GM19395 (cell line): Measurements from ENCODE around the gene INPP5E.
"Not testable (repeated sequence)": the region's sequence is repeated elsewhere in the genome, so short reads cannot be mapped to it uniquely, and the experiment has no call there.

Source experiments
- ATAC-seq: cut with Tn5 transposase; IDR thresholded peaks from one replicate; pipeline ENCODE4 v1.9.1; 2021; ENCODE audit warnings: mild to moderate bottlenecking, moderate library complexity; ENCODE audit not compliant: unreplicated experiment

Gene INPP5E

DNA sequence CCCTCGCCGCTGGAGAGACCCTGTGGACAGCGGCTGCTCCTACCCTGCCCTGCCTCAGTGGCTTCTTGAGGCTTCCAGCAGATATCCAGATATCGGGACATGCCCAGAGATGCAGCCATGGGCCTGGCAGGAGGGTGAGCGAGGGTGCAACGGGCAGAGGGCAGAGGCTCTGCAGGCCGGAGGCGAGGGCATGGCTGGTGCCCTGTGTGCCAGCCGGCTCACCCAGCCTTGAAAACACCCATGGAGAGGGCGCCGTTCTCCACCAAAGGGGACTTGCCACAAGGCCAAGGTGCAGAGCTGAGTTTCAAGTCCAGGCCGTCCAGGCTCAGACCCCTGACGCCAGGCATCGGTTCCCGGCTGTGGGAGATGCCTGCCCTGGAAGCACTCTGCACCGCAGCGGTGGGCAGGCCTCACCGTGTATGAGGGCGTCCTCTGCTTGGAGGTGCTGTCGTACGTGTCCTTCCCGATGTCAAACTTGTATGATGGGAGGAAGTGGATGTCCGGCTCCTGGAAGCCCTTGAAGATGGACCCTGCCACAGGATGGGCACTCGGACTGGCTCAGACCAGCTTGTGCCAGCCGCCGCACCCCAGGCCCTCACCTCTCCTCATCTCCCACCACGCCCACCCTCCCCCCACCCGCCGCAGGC is 8.9 kb downstream of the INPP5E start:
- ATAC-seq, result no peak

DNA sequence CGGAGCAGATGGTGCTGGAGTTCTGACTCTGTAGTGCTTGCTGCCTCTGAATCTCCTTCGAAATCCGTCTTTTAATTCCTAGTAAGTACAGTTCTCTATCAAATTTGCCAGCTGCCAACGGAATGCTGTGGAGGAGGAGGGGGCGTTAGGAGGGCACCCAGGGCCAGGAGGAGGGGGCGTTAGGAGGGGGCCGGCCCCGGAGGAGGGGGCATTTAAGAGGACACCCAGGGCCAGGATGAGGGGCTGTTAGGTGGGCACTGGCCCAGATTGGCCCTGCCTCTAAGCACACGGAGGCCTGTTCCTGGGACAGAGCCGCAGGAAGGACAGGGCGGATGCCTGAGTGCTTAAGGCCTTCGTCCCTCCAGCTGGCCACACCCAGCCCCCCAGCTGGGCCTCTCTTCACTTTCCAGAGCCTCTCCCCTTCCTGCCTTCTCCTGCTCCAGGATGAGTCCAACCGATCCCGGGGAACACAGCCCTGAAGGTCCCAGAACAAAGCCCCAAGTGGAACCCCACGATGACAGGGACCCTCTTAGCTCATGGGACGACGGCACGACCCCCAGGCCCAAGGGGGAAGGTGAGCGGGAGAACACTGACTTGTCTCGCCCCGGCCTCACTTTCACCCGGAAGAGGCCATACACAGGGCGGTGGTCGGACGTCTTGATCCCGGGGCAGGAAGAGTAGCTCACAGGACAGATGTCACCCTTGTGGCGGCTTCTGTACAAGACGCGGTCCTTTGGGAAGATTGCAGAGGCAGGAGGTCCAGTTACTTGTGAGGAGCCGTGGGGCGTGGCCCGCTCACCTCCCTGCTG is 9.8 kb downstream of the INPP5E start:
- ATAC-seq, result no peak

DNA sequence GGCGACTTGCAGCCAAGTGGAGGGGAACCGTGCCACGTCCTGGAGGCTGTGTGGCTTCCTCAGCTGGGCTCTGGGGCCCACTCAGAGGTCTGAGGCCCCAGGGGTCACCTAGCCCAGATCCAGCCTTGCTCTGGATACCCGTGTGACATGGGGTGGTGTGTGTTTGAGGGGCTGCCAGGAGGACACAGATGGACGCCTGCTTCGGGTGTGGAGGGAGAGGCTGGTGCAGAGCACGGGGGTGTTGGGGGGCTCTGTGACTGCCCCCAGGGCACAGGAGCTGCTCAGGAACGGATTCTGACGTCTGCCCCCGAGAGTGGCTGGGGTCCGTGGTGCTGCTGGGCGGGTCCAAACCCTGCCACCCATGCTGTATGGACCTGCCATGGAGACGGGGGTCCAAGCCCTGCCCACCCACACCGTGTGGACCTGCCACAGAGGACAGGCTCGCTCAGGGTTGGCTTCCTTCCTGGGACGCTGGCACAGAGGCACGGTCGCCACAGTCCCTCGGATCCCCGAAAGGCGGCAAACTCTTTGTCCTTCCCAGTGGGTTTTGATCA is 10.5 kb downstream of the INPP5E start:
- ATAC-seq, result no peak

DNA sequence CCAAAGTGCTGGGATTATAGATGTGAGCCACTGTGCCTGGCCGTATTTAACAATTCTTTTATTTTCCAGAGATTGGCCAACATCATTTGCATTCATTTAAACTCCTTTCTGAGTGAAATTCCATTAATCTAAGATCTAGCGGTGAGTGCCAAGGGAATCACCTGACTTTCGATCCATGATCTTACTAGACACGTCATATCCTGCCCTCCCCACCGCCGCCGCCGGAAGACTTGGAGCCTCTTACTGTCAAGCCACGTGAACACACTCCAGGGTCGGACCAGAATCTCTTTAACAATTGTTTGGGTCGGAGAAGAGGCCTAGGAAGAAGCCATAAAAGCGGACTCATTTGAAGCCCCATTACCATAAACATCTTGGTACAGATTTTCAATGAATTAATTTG is 12.9 kb downstream of the INPP5E start:
- no peak for ATAC-seq

DNA sequence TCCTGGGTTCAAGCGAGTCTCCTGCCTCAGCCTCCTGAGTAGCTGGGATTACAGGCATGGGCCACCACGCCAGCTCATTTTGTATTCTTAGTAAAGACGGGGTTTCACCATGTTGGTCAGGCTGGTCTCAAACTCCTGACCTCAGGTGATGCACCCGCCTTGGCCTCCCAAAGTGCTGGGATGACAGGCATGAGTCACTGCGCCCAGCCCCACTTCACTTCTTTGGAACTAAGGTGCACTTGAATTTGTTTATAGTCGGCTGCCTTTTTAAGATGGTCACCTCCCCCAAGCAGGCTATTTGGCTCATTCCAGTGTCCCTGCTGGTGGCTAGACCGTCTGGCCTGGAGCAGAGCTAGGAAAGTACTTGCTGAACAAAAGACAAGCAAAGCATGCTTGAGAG is 14.3 kb downstream of the INPP5E start:
- not testable (repeated sequence) for ATAC-seq

DNA sequence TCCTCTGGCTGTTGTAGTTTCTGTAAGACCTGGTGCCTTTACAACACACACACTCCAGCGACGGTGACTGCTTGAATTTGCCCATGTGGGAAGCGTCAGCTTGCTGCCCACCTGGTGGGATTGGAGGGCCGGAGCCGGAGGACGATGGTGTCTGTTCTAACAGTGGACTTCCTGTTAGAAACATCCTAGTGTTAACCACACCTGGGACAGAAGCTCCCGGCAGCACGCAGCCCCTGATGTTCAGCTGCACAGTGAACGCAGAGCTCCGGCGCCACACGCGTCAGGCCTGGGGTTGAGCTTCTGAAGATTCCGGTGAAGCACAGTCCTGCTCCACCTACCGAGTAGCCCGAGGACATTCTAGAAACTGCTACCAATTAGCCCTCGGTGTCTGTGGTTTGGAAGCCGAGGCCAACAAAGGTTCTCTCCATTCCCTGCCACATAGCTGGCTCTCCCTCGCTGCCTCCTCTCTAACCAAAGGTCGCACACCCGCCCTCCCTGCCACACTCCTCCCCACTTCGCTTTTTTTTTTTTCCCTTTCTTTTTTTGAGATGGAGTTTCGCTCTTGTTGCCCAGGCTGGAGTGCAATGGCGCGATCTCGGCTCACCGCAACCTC is 14.8 kb downstream of the INPP5E start:
- ATAC-seq, result no peak

DNA sequence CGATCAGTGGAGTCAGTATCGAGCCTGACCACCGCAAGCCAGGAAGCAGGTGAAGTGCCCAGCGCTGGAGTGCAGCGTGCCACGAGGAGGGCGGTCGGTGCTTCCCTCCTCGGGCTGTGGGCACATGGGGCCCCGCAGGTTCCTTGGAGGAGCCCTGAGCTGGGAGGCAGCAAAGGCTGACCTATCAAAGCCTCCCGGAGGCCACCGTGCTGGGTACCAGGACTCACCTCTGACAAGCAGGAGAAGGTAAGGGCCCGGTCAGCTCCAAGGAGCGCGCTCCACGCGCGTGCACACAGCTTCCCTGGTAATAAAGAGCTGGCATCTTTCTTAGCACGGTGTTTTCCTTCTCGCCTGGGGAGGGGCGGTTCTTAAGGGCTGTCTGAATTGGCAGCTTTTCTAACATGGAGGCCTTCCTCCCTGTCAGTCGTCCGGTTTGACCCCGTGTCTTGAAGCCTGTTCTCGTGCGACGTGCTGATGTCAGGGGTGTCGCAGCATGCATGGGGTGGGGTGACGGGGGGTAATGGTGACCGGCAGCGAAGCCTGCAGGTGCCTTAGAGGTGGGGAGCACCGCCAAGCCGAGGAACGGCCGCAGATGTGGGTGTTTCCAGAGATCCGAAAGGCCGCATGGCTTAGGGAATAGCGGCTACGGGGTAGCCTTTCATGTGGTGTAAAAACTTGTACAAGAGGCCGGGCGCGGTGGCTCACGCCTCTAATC is 16.1 kb downstream of the INPP5E start:
- ATAC-seq, result no peak

DNA sequence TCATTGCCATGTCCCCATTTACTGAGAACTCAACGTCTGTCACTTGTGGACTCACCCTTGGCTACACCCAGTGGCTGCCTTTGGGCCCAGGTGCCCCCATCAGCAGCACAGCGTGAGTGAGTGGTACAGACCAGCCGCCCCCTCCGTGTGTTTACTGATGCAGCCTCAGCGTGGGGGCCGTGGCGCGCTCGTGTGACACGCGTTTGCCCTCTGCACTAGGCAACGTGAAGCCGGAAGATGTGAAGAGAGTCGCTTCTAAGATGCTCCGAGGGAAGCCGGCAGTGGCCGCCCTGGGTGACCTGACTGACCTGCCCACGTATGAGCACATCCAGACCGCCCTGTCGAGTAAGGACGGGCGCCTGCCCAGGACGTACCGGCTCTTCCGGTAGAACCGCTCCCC is 16.8 kb downstream of the INPP5E start:
- no peak for ATAC-seq

DNA sequence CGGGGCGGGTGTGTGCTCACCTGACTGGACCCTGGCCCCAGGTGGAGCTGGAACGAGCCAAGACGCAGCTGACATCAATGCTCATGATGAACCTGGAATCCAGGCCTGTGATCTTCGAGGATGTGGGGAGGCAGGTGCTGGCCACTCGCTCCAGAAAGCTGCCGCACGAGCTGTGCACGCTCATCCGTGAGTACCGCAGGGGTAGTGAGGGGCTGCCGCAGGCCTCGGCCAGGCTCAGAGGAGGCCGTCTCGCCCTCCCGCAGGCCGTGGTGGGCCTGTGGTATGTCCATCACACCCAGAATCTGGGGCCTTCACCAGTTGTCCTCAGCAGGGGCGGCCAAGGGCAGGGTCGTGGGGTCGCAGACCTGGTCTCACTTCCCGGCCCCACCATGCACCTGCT is 17.9 kb downstream of the INPP5E start:
- no peak for ATAC-seq

DNA sequence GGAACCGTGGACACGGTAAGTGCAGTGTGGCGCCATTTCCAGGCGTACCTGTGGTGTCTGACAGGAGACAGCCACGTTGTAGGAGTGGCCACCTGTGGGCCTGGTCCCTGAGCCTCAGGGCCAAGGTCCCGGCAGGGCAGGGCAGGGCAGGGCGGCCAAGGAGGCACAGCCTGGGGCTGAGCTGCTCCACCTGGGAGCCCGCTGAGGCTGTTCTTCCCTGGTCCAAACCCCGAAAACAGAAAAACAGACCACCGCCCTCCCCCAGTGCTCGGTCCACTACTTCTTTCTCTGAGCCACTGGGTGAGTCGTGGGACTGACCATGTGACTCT is 20.6 kb downstream of the INPP5E start:
- ATAC-seq, result no peak

DNA sequence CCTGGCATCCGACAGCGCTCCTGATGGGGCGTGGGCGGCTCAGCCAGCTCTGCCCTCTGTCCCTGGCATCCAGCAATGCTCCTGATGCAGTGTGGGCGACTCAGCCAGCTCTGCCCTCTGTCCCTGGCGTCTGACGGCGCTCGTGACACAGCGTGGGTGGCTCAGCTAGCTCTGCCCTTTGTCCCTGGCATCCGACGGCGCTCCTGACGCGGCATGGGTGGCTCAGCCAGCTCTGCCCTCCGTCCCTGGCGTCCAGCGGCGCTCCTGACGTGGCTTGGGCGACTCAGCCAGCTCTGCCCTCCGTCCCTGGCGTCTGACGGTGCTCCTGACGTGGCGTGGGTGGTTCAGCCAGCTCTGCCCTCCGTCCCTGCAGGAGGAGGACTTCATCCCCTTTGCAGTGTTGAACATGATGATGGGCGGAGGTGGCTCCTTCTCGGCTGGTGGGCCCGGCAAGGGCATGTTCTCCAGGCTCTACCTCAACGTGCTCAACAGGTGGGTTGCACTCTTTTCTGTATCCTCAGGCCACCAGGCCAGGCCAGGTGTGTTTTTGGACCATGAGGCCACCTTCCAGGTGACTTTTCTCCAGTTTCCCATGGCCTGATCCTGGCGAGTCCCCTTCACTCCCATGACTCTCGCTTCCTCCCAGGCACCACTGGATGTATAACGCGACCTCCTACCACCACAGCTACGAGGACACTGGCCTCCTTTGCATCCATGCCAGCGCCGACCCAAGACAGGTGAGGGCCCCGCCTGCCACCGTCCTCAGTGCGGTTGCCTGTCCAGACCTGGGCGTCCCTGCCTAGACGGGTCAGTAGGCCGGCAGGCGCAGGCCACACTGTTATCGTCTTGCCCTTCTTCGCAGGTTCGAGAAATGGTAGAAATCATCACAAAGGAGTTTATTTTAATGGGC is 21.2 kb downstream of the INPP5E start:
- ATAC-seq, result no peak

DNA sequence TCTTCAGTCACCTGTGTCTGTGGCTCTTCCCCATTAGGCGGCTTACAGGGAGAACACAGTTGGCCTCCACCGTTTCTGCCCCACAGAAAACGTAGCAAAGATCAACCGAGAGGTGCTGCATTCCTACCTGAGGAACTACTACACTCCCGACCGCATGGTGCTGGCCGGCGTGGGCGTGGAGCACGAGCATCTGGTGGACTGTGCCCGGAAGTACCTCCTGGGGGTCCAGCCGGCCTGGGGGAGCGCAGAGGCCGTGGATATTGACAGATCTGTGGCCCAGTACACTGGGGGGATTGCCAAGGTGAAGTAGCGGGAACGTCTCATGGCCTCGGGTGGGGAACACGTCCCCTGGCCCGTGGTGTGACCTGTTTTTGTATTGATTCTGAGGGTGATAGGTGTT is 22.7 kb downstream of the INPP5E start:
- ATAC-seq, result no peak

DNA sequence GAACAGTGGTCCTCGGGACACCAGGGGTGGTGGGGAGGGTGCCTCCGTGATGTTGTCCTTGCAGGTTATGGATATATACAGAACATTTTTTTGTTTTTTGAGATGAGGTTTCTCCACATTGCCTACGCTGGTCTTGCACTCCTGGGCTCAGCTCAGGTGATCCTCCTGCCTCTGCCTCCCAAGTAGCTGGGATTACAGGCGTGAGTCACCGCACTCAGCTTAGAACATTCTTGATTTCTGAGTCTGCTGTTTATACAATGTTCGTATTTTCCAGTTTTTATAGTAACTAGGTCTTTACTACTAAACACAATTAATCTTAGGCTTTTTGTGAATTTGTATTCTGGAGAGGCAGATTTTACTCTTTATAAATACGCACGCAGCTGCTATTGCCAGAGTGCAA is 23.2 kb downstream of the INPP5E start:
- ATAC-seq, result no peak

DNA sequence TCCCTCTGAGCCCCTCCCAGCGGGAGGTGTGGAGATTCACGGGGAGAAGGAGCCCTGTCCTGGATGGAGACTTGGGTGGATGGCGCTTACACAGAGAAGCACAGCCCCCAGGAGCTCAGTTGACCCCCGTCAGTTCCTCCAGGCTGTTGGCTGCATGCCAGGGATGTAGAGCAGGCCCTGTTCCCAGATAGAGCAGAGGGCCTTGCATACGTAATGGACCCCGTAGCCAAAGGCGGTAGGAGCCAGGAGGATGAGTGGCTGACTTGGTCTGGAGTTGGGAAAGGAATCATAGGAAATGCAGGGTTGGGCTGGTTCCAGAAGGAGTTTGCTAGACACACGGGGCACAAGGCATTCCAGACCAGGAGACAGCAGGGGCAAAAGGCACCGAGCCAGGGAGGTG is 26.7 kb downstream of the INPP5E start:
- no peak for ATAC-seq

DNA sequence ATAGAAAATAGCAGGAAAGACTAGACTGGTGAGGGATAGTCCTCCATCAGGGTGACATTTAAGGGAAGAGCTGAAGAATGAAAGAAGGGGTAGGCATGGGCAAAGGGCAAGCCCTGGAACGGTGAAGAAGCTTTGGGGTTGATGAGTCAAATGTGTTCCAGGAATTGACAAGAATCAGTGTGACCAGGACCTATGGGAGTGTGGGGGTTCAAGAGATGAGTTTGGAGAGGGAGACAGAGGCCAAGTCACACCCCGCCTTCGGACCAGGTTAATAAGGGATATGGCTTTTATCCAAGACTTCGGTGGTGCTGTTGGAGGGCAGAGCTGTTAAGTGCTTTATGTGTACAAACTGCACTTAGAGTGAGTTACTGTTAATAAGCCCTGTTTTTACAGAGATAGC is 28.3 kb downstream of the INPP5E start:
- ATAC-seq, result no peak

DNA sequence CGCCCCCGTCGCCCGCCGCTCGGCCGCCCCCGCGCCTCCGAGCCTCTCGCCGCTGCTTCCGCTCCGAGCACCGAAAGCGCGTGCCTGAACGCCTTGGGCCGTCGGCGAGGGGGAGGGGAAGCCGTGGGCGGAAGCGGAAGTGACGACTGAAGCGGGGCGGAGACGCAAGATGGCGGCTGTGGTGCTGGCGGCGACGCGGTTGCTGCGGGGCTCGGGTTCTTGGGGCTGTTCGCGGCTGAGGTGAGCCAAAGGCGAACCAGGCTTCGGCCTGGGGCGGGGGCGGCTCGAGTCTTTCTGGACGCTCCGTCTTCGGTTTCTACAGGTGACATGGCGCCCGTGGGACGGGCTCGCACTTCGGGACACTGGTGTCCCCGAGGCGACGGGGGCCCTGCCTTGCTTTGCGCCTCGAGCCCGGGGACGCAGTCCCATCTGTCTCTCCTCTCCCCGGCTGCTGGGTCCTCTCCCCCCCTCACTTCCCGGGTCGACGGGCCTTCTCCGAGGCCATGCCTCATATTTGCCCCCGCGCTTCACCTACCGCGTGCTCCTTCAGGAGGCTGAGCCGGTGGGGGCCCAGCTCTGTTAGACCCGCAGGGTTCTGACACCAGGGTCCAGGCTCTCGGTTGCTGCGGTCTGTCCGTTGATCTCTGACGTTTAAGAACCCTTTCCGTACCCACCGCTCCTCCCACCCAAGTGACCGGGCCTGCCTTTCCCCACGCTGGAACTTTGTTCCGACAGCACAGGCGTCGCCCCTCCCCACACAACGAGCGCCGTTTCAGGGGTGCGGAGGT is 29.0 kb downstream of the INPP5E start, which contains the start of the genes ENTR1 and PMPCA:
Gene ENTR1, minus strand, starts transcription at position 115 of the 788 bp plus-strand sequence. CDS start 217 bp downstream, outside the sequence.
Gene PMPCA, plus strand, starts transcription at position 159 of the 788 bp plus-strand sequence. Its CDS starts 11 bp downstream, at position 170.
- peak; percentile 68 for ATAC-seq

DNA sequence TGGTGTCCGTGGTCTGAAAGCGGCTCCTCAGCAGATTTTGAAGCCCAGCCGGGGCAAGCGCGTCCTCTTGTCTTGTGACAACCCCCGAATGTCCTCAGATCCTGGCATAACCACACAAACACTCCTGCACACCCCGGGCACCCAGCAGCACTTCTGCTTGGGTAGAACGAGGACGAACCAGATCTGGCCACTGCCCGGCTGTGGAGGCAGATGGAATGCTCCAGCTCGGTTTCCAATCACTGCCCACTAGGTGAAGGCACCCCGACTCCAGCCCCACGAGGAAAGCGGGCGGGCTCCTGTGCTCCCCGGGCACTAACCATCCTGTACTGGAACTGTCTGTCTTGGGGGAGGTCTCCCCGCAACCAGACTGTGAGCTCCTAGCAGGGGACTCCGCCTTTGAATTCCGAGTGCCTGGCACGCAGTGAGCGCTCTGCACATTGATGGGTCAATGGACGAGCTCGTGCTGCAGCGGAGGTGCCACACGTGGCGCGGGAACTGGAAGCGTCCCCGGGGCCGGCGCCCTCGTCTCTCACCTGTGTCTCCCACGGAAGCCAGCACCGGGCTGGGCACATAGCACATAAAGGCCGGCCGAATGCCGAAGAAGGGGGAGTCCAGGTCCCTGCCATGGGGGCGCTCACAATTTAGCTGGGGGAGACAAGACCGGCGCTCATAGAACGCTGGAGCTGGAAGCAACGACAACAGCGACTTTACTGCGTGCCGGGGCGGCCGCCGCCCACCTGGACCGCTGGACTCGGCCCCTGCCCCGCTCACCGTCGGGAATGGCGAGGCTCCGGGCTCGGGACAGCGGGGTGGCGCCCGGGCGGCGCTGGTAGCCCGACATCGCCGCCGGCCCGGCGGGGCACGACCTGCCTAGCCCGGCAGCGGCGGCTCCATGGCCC is 29.8 kb downstream of the INPP5E start:
- ATAC-seq, result peak; percentile 34

DNA sequence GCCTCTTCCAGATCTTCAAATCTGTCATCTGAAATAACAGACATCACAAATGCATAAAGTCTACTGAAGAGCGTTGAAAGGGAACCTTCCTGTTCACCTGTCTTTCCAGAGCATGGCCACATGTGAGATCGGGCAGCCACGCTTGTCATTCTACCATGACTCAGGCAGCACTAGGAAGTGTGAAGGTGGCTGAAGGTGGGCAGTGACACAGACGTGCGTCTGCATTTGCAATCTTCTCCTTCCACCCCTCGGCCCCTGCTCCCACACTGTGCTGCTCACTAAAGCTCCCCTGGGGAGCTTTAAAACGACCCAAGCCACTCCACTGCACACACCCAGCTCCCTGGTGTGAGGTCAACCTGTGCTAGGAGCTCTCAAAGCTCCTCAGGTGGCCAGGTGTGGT is 31.7 kb downstream of the INPP5E start:
- ATAC-seq, result no peak
